ENCODE measurements around the gene UBE2E2.

DNA sequence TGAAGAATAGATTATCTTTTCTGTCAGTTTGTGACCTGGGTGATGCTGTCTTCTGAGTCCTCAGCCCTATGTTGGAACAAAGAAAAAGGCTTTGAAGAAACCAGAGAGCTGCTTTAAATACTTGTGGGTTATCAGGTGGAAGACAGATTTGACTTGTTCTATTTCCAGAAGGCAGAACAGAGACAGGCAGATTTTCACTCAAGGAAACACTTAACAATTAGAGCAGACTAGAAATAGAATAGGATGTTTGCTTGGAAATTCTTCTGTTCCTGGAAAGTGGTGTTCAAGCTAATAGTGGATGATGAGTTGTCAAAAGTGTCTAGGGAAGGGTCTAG, 219.4 kb downstream of the UBE2E2 start:
- no peak for TF ChIP-seq EZH2 (IDR thresholded peaks at IDR 0.05; ENCODE audit: borderline replicate concordance, low read depth, low read length, severe bottlenecking)
- TF ChIP-seq, protein P1, sequence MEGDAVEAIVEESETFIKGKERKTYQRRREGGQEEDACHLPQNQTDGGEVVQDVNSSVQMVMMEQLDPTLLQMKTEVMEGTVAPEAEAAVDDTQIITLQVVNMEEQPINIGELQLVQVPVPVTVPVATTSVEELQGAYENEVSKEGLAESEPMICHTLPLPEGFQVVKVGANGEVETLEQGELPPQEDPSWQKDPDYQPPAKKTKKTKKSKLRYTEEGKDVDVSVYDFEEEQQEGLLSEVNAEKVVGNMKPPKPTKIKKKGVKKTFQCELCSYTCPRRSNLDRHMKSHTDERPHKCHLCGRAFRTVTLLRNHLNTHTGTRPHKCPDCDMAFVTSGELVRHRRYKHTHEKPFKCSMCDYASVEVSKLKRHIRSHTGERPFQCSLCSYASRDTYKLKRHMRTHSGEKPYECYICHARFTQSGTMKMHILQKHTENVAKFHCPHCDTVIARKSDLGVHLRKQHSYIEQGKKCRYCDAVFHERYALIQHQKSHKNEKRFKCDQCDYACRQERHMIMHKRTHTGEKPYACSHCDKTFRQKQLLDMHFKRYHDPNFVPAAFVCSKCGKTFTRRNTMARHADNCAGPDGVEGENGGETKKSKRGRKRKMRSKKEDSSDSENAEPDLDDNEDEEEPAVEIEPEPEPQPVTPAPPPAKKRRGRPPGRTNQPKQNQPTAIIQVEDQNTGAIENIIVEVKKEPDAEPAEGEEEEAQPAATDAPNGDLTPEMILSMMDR (IDR thresholded peaks at IDR 0.05; ENCODE audit: borderline replicate concordance, extremely low read depth, low read length, poor library complexity, severe bottlenecking) = no peak
